RKO (cell line): Measurements from ENCODE around the gene GABRP.
"Not testable (repeated sequence)": the region's sequence is repeated elsewhere in the genome, so short reads cannot be mapped to it uniquely, and the experiment has no call there.

ENCODE experiments used
- DNase-seq: peaks from one replicate; pipeline ENCODE4 v3.0.0-alpha.2; 2016; ENCODE audit warnings: low spot score

Gene GABRP

DNA sequence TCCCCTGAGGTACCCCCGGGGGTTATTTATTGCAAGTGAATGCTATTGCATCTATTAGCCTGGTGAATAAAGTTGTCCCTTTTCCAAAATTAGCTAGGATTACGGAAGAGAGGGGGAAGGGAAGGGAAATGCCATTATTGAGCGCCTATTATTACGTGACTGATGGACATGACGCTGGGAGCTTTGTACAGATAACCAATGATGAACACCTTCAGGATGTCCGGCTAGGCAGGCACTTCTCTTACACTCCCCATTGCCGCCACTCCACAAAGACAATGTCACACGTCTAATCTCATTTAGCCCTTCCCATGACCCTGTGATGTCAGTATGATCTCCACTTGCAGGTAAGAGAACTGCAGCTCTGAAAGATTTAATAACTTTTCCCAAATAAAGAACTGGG lies 9.4 kb downstream of the GABRP start:
- DNase-seq: no peak

DNA sequence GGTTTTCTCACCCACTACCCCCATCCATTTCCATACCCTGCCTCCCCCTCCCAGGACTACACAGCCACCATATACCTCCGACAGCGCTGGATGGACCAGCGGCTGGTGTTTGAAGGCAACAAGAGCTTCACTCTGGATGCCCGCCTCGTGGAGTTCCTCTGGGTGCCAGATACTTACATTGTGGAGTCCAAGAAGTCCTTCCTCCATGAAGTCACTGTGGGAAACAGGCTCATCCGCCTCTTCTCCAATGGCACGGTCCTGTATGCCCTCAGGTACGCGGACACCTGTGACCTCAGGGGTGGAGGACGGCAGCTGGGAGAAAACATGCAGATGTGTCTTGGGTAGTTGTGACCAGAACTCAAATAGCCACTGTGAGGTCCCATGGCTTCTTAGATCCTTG lies 11.6 kb downstream of the GABRP start:
- DNase-seq: no peak

GRCh38 chr5:170805666-170806065 lies 22.1 kb downstream of the GABRP start:
- no peak for DNase-seq

- DNase-seq: peak; percentile 60
Observed at GRCh38 chr5:170809551-170809950, 26.0 kb downstream of the GABRP start.

DNA sequence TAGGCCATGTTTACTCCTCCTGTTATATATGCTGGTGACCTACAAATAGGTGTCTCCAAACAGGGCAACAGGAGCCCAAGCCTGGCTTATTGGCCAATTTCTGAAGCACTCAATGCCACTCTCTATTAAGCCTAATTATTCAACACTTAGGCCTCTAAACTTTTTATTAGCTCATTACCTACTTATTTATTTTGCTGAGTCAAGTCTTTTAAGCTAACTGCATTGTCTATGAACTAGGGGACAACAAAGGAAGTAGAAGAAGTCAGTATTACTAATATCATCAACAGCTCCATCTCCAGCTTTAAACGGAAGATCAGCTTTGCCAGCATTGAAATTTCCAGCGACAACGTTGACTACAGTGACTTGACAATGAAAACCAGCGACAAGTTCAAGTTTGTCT lies 28.2 kb downstream of the GABRP start:
- DNase-seq: no peak

- DNase-seq: no peak
Observed at GRCh38 chr5:170813231-170813630, 29.7 kb downstream of the GABRP start.

- no peak for DNase-seq
Observed at GRCh38 chr5:170817195-170817594, 33.7 kb downstream of the GABRP start.

GRCh38 chr5:170818232-170818631 lies 34.7 kb downstream of the GABRP start:
- DNase-seq: no peak

GRCh38 chr5:170819824-170820223 lies 36.3 kb downstream of the GABRP start:
- no peak for DNase-seq

DNA sequence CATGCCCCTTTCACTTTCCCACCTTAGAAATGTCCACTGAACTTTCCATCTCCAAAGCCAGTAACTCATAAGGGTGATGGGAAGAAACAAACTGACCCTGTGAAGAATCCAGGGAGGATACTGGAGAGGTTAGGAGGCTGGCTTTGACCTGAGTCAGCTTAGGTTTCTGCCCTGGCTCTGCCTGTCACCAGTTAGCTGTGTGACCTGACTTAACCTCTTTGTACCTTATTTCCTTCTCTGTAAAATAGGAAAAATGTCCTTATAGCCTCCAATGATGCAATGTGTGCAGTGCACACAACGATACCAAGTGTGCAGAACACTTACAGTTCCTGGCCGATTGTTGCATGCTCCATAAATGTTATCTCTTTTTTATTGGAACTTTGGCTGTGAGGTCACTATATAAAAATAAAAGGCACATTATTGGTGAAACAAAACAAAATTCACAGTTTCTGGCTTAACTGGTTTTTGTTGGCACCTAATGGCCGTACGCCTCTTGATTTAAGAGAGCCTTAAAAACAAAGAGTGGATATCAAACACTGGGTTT lies 37.8 kb downstream of the GABRP start:
- no peak for DNase-seq

DNA sequence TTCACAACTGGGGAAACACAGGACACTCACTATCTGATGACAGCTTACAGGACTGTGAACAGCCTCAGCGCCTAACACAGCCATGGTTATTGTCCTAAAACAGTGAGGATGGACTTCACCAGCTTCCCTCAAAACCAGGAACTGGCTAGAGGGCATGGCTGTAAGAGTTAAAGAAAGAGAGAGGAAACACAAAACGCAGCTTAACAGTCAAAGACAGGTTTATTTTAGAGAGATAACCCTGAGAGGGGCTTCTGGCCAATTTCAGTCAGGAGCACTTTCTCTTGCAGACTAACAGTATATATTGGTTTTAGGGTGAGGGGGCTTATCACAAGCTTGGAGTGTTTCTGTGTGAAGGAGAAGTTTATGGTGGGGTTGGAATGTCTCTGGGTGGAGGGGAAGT lies 42.6 kb downstream of the GABRP start:
- DNase-seq: no peak

- DNase-seq: no peak
Observed at GRCh38 chr5:170832241-170832640, 48.7 kb downstream of the GABRP start.

GRCh38 chr5:170833981-170834380 lies 50.5 kb downstream of the GABRP start:
- DNase-seq: not testable (repeated sequence)

- no peak for DNase-seq
Observed at GRCh38 chr5:170836226-170836625, 52.7 kb downstream of the GABRP start.

GRCh38 chr5:170843870-170844269 lies 60.3 kb downstream of the GABRP start:
- DNase-seq: no peak

DNA sequence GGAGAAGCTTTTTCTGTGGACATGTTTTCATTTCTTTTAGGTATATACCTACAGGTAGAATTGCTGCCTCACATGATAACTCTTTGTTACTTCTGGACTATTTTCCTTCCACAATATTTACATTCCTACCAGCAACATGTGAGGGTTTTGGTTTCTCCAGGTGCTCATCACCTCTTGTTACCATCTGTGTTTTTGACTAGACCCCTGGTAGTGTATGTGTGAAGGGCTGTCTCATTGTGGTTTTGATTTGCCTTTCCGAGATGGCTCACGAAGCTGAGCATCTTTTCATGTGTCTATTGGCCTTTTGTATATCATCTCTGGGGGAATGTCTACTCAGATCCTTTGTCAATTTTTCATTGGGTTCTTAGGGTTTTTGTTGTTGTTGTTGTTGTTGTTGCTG lies 61.1 kb downstream of the GABRP start:
- no peak for DNase-seq

GRCh38 chr5:170846416-170846815 lies 62.9 kb downstream of the GABRP start:
- no peak for DNase-seq

- no peak for DNase-seq
Observed at GRCh38 chr5:170846846-170847245, 63.3 kb downstream of the GABRP start.

GRCh38 chr5:170848033-170848432 lies 64.5 kb downstream of the GABRP start:
- no peak for DNase-seq

- DNase-seq: peak; percentile 28
Observed at GRCh38 chr5:170849374-170849773, 65.8 kb downstream of the GABRP start.

GRCh38 chr5:170854566-170854965 lies 71.0 kb downstream of the GABRP start:
- no peak for DNase-seq

DNA sequence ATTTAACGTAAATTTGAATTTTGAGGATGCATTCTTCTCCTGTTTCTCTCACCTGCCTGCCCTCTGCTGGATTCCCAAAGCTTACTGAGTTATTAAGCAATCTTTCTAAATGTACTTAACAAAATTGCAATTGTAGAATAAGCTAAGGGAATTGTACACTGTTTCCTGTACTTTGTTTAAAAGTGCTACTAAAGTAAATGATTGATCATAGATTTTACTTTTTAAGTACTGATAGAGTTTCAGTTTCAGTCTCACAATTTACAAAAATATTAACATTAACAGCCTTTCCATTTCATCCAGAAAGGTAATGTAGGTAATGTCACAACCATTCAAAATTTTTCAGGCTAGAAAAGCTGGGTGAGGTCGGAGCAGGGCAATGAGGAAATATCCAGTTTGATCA lies 73.5 kb downstream of the GABRP start:
- no peak for DNase-seq

DNA sequence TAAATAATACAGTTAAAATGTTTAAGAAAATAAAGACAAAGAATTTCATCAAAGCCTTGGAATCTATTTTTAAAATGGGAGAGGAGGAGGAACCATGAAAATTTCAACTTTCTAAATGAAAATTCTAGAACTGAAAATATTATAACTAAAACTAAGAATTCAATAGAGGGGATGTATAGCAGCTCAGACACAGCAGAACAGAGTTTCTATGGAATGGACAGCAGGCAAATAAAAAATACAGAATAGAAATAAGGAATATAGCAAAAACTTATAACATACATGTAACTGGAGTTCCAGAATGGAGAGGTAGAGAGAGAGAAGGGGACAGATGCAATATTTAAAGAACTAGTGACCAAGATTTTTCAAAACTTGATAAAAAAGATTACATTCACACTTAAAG lies 76.9 kb downstream of the GABRP start:
- no peak for DNase-seq

- DNase-seq: no peak
Observed at GRCh38 chr5:170860818-170861666, 77.5 kb downstream of the GABRP start.
